ENCODE measurements around the gene CDS1. TPM values are rescaled to one million over a fixed set of nuclear protein-coding genes. Genes with fewer than 3 reads are reported as not detected.

CDS1 gene
- total and polyA plus RNA-seq, 10 of the 15 experiments (the other 5 are each of a cell fraction or from before 2014, with no cell fraction given) = 0.03 TPM; not detected in 8

- no peaks in the 10 kb centered on the region for H3K36me3 ChIP-seq (ENCODE audit: control insufficient read depth in 2 of 2, insufficient read depth in 2 of 2, low read length in 1 of 2)
- H3K4me3 ChIP-seq = no peak overlapping the region
- no peak overlapping the region for H3K27ac ChIP-seq (ENCODE audit: control insufficient read depth, insufficient read depth)
- no peak overlapping the region for H2AFZ ChIP-seq (ENCODE audit: control insufficient read depth, low read depth, low read length)
- no peaks in the 10 kb centered on the region for H3K27me3 ChIP-seq (replicated peaks in 1 of 2; ENCODE audit: control insufficient read depth in 2 of 2, insufficient read depth in 2 of 2, low read length in 1 of 2)
- no peaks in the 10 kb centered on the region for H3K4me1 ChIP-seq (ENCODE audit: control insufficient read depth, insufficient read depth, low read length)
- POLR2A ChIA-PET = no interaction called here
- WGBS (ENCODE audit: insufficient coverage, insufficient replicate concordance, low lambda C conversion rate, missing lambda C conversion rate) = 0% methylated on average over 1 of the region's 1 CpG
- no peaks in the 10 kb centered on the region for H3K79me2 ChIP-seq (ENCODE audit: control insufficient read depth, insufficient read depth, low read length)
- H3K9me3 ChIP-seq (replicated peaks; ENCODE audit: control insufficient read depth, insufficient read depth, low read length) = no peaks in the 10 kb centered on the region
- SMC1A ChIA-PET (ENCODE audit: uncharacterized antibody, unreplicated experiment) = no interaction called here
- H3K4me2 ChIP-seq (ENCODE audit: control insufficient read depth, insufficient read depth) = no peak overlapping the region
- FAIRE-seq (no peak), ATAC-seq (no peak), DNase-seq (ENCODE audit: low read depth, low spot score) (no peak)
- RAD21 ChIA-PET (ENCODE audit: unreplicated experiment) = no interaction called here
- in situ Hi-C loops (cut with MboI) (no loop called here), intact Hi-C loops (cut with micrococcal nuclease; ENCODE audit: unreplicated experiment) (no loop called here)
- BruUV-seq (replicated peaks) = no TSS peak
- TF ChIP-seq NFXL1 (IDR thresholded peaks at IDR 0.05; ENCODE audit: borderline replicate concordance) = no peak
- no peak for TF ChIP-seq MYB (IDR thresholded peaks at IDR 0.05; ENCODE audit: borderline replicate concordance, low read depth, low read length)
- TF ChIP-seq SMAD5 (IDR thresholded peaks at IDR 0.05; ENCODE audit: low read depth) = no peak
- TF ChIP-seq ZNF24 (IDR thresholded peaks at IDR 0.05) = no peak
- TF ChIP-seq BCL3 (IDR thresholded peaks at IDR 0.05; ENCODE audit: borderline replicate concordance, insufficient read depth, low read depth, low read length, poor library complexity, severe bottlenecking) = no peak
- no peak for TF ChIP-seq ZNF687 (IDR thresholded peaks at IDR 0.05)
- TF ChIP-seq GATAD2B (conservative IDR thresholded peaks at IDR 0.05; ENCODE audit: low read depth) = no peak
- TF ChIP-seq MEF2B (IDR thresholded peaks at IDR 0.05; ENCODE audit: partially characterized antibody, poor library complexity, severe bottlenecking) = no peak
- no peak for TF ChIP-seq BMI1 (IDR thresholded peaks at IDR 0.05; ENCODE audit: borderline replicate concordance)
- no peak for TF ChIP-seq HDGF (IDR thresholded peaks at IDR 0.05)
- TF ChIP-seq FOXK2 (IDR thresholded peaks at IDR 0.05) = no peak
- TF ChIP-seq NFYB (IDR thresholded peaks at IDR 0.05; ENCODE audit: insufficient read depth, low read depth, low read length) = no peak
- no peak for TF ChIP-seq ZBTB40 (IDR thresholded peaks at IDR 0.05; ENCODE audit: borderline replicate concordance)
- no peaks in the 10 kb centered on the region for H4K20me1 ChIP-seq (ENCODE audit: control insufficient read depth, insufficient read depth)
- no peak overlapping the region for H3K9ac ChIP-seq (ENCODE audit: control insufficient read depth, insufficient read depth, low read length)
- CTCF ChIA-PET = no interaction called here
Measured at GRCh38 chr4:84634961-84635360, 52.0 kb downstream of the CDS1 start.
